HUES64 (cell line): ENCODE results near the gene SPAG4.

Experiments used
- H3K27ac ChIP-seq: 2 replicates; pipeline ENCODE4 v1.7.0; 2013; ENCODE audit warnings: low read depth, low read length, inconsistent platforms
- H3K27me3 ChIP-seq: 2 replicates; pipeline ENCODE4 v1.6.1; 2013; ENCODE audit warnings: mild to moderate bottlenecking, low read length; ENCODE audit not compliant: insufficient read depth
- H3K36me3 ChIP-seq: 2 replicates; pipeline ENCODE4 v1.6.1; 2013; ENCODE audit warnings: mild to moderate bottlenecking, low read length; ENCODE audit not compliant: insufficient read depth
- H3K4me1 ChIP-seq: 2 replicates; pipeline ENCODE4 v1.6.1; 2013; ENCODE audit warnings: mild to moderate bottlenecking, low read length, moderate library complexity; ENCODE audit not compliant: insufficient read depth
- H3K4me3 ChIP-seq: 2 replicates; pipeline ENCODE4 v1.5.1; 2013; ENCODE audit warnings: mild to moderate bottlenecking, low read length, moderate library complexity
- H3K9ac ChIP-seq: 2 replicates; pipeline ENCODE4 v1.6.1; 2013; ENCODE audit warnings: mild to moderate bottlenecking, low read depth, low read length
- H3K9me3 ChIP-seq: 2 replicates; pipeline ENCODE4 v1.6.1; 2013; ENCODE audit warnings: low read depth, low read length; ENCODE audit not compliant: insufficient read depth
- WGBS: fragments of 150-250, 120-280 bp; methylation state at CpG from one replicate; pipeline ENCODE4 v1.1.7; 2013; ENCODE audit warnings: missing lambda C conversion rate; 5-methylcytosine and 5-hydroxymethylcytosine counted together

SPAG4 gene

DNA sequence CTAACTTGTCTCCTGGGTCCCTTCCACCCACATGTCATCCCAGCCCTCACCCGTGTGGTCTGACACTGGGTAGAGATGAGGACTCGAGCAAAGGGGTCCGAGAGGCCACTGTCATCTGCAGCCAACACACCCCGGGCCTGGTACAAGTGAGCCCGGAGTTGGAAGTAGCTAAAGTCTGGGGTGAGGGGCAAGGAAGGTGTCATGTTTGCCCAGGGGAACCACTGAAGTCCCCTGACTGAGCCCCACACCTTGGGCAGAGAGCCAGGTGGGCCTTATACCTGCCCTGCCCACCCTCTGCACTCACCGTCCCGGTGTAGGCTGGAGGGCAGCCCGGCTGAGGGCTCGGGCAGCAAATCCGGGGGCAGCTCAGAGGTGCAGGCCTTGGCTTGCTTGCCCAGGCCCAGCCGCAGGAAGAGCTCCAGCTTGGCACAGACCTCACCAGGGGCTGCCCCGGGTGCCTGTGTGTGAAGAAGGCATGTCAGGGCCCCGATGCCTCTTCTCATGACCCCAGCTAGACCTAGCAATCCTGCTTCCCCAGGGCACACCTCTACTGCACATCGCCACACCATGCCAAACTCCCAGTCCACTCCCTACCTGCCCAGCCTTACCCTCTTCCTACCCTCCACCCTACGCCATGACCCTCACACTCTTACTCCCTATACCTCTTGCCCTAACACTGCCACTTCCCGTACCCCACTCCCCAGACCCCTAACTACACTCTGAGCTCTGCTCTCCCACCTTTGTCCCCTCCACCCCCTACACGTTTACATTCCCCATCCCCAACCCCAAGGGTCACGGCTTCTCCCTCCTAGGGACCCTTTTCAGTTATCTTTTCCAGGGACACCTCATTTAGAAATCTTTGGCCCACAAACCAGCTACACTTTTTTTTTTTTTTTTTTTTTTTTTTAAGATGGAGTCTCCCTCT is 31.7 kb upstream of the SPAG4 start:
- H3K9me3 ChIP-seq, result no peaks in the 10 kb centered on the region
- H3K27ac ChIP-seq, result no peak overlapping the region
- no peak overlapping the region for H3K4me3 ChIP-seq
- H3K9ac ChIP-seq, result no peak overlapping the region
- no peaks in the 10 kb centered on the region for H3K4me1 ChIP-seq
- no peaks in the 10 kb centered on the region for H3K27me3 ChIP-seq
- no peaks in the 10 kb centered on the region for H3K36me3 ChIP-seq
- WGBS, result 91% methylated on average over 18 of the region's 18 CpGs

DNA sequence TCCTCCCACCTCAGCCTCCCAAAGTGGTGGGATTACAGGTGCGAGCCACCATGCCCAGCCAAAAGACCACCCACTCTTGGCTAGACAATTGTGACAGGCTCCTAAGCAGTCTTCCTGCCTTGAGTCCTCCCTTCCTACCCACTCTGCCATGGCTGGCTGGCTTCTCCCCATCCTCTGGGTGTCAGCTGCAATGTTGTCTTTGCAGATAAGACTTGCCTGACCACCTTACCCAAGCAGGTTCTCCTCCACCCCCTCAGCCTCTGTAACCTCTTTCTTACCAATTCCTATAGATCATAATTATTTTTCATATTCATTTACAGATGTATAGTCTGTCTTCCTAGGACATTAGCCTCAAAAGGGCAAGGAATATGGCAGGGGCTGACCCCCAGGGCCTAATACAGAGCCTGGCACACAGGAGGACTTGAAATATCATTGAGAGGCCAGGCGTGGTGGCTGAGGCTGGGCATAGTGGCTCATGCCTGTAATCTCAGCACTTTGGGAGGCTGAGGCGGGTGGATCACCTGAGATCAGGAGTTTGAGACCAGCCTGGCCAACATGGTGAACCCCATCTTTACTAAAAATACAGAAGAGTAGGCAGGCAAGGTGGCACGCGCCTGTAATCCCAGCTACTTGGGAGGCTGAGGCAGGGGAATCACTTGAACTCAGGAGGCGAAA is 28.7 kb upstream of the SPAG4 start:
- Histone ChIP-seq H3K36me3 (no peaks in the 10 kb centered on the region), H3K9ac (no peak overlapping the region), H3K27ac (no peak overlapping the region), H3K4me1 (no peaks in the 10 kb centered on the region), H3K9me3 (no peaks in the 10 kb centered on the region), H3K4me3 (no peak overlapping the region), H3K27me3 (no peaks in the 10 kb centered on the region)
- 93% methylated on average over 6 of the region's 6 CpGs for WGBS

DNA sequence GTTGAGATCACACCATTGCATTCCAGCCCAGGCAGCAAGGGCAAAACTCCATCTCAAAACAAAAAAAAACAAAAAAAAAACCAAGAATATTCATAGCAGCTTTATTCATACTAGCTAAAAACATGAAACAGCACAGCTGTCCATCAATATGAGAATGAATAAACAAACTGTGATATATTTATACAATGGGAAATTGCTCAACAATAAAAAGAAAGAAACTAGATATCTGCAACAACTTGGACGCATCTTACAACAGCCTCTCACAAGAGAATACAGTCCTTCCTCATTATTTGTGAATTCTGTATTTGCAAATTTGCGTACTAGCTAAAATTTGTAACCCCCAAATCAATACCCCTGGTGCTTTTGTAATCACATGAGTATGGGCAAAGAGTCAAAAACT is 28.2 kb upstream of the SPAG4 start:
- Histone ChIP-seq H3K9me3 (no peaks in the 10 kb centered on the region), H3K27me3 (no peaks in the 10 kb centered on the region), H3K9ac (no peak overlapping the region), H3K4me1 (no peaks in the 10 kb centered on the region), H3K36me3 (no peaks in the 10 kb centered on the region), H3K27ac (no peak overlapping the region), H3K4me3 (no peak overlapping the region)
- WGBS, result 93% methylated on average over 2 of the region's 2 CpGs

DNA sequence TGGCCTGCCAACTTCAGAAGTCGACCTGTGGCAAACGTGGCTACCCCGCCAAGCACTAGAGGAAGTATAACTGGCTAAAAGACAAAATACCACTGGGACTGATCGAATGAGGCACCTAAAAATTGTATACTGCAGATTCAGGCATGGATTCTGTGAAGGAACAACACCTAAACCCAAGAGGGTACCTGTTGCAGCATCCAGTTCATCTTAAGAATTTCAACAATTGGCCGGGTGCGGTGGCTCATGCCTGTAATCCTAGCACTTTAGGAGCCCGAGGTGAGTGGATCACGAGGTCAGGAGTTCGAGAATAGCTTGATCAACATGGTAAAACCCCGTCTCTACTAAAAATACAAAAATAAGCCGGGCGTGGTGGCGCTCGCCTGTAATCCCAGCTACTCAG is 27.2 kb upstream of the SPAG4 start:
- Histone ChIP-seq H3K9ac (no peak overlapping the region), H3K4me3 (no peak overlapping the region), H3K27me3 (no peaks in the 10 kb centered on the region), H3K9me3 (no peaks in the 10 kb centered on the region), H3K27ac (no peak overlapping the region), H3K36me3 (no peaks in the 10 kb centered on the region), H3K4me1 (no peaks in the 10 kb centered on the region)
- WGBS, result 94% methylated on average over 14 of the region's 14 CpGs

DNA sequence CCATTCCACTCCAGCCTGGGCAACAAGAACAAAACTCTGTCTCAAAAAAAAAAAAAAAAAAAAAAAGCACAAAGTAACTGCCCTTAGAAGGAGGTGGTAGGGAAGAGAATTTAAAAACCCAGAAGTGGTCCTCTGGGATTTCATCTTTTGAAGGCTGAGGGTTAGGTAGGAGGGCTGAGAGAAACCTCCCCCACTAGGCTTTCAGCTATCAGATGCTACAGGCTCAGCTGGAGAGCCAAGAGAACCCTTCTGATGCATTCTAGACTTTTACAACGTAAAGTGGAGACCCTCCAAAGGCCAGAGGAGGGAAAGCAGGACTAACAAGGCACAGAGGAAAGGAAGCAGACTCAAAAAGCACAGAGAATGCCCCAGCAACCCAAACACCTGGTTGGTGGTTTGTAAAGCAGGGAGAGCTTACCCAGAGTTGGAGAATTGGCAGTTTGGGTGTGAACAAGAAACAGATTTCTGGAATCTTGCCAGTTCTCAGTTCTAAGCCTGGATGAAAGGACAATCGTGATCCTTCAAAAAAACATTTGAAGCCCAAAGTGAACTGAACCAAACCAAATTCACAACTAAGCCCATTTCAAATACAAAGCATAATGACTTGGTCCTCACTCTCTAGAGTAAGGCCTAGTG is 23.2 kb upstream of the SPAG4 start:
- H3K36me3 ChIP-seq, result no peaks in the 10 kb centered on the region
- H3K4me1 ChIP-seq, result no peaks in the 10 kb centered on the region

DNA sequence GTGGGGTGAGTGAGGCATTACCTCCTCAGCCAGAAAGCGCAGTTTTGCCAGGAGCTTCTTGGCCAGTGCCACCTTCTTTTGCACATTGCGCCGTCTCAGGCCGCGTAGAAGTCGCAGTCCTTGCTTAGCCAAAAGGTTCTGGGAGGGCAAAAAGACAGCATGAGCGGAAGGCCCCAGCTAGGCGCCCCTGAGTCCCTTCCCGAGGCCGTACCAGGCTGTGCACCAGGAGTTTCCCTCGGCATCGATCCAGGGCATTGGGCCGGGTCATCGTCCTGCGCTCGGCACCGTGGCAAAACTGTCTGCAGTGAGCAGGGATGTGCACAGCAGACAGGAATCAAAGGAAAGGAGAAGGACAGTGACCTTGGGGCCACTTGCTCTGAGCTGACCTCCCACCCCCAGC is 20.2 kb upstream of the SPAG4 start:
- H3K27ac ChIP-seq, result no peak overlapping the region
- no peaks in the 10 kb centered on the region for H3K9me3 ChIP-seq
- H3K36me3 ChIP-seq, result no peaks in the 10 kb centered on the region
- no peak overlapping the region for H3K4me3 ChIP-seq
- peaks cover 16% of the 10 kb centered on the region for H3K27me3 ChIP-seq
- H3K4me1 ChIP-seq, result no peaks in the 10 kb centered on the region
- H3K9ac ChIP-seq, result no peak overlapping the region
- 94% methylated on average over 17 of the region's 17 CpGs for WGBS

More for the DNA sequence above, 23.2 kb upstream of the SPAG4 start:
- no peaks in the 10 kb centered on the region for H3K27me3 ChIP-seq
- H3K9me3 ChIP-seq, result no peaks in the 10 kb centered on the region
- no peak overlapping the region for H3K9ac ChIP-seq
- WGBS, result 60% methylated on average over 2 of the region's 2 CpGs
- no peak overlapping the region for H3K4me3 ChIP-seq
- H3K27ac ChIP-seq, result no peak overlapping the region

DNA sequence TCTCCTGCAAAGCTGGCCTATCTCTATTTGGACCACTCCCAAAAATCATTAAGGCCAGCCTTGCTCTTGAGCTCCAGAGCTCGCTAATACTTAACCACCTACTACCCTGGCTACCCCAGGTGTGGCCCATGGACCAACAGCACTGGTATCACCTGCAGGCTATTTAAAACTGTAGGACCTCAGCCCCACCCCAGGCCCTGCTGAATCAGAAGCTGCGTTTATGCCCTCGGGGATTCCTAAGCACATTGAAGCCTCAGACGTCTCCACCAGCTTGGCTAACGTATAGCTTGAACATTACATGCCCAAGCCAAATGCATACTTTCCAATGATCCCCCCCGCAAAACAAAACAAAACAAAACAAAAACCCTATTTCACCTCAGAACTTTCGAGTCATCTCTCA is 19.7 kb upstream of the SPAG4 start:
- 84% methylated on average over 7 of the region's 7 CpGs for WGBS
- H3K9me3 ChIP-seq, result no peaks in the 10 kb centered on the region
- peaks cover 21% of the 10 kb centered on the region for H3K27me3 ChIP-seq
- no peak overlapping the region for H3K9ac ChIP-seq
- H3K4me1 ChIP-seq, result no peaks in the 10 kb centered on the region
- H3K36me3 ChIP-seq, result no peaks in the 10 kb centered on the region
- H3K27ac ChIP-seq, result no peak overlapping the region
- no peak overlapping the region for H3K4me3 ChIP-seq

DNA sequence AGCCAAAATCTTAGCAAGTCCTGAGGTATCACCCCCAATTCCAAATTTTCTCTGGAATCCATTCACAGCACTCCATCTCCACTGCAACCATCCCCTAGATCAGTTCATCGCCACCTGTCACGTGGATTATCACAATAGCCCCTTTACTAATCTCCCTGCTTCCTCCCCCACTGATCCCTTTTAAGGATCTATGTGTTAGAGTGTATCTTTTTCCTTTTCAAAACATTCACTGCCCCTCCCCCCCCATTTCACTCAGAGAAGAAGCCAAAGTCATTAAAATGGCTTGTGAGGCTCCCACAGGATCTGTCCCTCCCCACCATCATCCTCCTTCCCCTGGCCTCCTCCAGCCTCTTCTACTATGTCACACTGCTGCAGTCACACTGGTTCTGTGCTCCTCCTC is 18.4 kb upstream of the SPAG4 start:
- no peak overlapping the region for H3K27ac ChIP-seq
- H3K9me3 ChIP-seq, result no peaks in the 10 kb centered on the region
- 81% methylated on average over 2 of the region's 2 CpGs for WGBS
- H3K4me3 ChIP-seq, result no peak overlapping the region
- no peaks in the 10 kb centered on the region for H3K4me1 ChIP-seq
- no peaks in the 10 kb centered on the region for H3K36me3 ChIP-seq
- no peak overlapping the region for H3K9ac ChIP-seq
- H3K27me3 ChIP-seq, result peaks cover 33% of the 10 kb centered on the region

DNA sequence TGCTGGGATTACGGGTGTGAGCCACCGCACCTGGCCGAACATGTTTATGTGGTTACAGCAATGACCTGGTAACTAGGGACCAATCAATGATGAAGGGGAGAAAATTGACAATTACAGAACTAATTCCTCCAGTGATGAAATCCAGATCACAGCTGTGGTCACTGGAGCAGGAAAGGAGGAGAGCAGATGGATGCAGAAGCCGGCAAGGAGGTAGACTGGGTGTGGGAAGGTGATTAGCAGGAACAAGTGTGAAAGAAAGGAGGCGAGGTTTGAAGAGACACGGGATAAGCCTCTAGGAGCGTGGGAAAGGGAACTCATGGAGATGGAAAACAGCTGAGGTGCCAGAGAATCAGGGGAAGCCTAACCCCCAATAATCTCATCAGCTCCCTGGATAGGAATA is 17.2 kb upstream of the SPAG4 start:
- WGBS, result 84% methylated on average over 7 of the region's 7 CpGs
- H3K9ac ChIP-seq, result no peak overlapping the region
- no peak overlapping the region for H3K4me3 ChIP-seq
- H3K36me3 ChIP-seq, result no peaks in the 10 kb centered on the region
- H3K27ac ChIP-seq, result no peak overlapping the region
- H3K9me3 ChIP-seq, result no peaks in the 10 kb centered on the region
- H3K27me3 ChIP-seq, result peaks cover 46% of the 10 kb centered on the region
- no peaks in the 10 kb centered on the region for H3K4me1 ChIP-seq

DNA sequence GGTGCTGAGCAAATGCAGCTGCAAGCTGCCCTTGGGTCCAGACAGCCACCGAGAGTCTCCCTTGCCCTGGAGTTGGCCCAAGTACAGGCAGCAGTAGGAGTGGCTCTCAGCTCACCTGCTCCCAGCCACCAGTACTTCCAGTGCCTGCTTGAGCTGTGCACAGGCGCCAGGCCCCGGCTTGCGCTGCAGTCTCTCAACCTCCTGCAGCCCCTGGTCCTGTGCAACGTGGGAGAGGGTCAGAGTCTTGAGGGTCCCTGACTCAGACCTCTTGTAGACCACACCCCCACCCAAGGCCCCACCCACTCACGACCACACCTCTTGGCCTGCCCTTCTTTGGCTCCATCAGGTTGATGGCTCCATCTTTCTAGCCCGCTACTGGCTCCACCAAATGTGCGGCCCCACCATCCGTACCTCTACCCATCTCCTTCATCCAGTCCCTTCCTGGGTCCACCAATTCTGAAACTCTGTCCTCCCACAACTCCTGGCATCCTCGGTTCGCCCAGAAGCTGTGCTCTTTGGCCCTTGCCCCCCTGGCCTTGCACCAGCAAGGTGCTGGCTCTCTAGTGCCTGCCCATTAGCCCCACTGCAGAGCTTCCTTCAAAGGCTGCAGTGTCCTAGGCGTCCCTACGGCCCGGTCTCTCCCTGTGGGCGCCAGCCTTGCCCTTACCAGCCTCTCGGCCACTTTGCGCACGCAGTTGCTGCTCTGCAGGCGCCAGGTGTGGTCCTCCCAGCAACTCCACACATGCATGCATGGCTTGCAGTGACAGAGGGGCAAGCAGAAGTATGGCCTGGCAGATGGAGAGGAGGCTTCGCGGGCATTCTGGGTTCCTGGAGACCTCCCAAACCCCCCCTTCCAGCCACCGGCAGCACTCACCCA is 16.5 kb upstream of the SPAG4 start:
- Histone ChIP-seq H3K9me3 (no peaks in the 10 kb centered on the region), H3K27me3 (peaks cover 51% of the 10 kb centered on the region), H3K4me3 (no peak overlapping the region), H3K27ac (no peak overlapping the region), H3K4me1 (no peaks in the 10 kb centered on the region), H3K36me3 (no peaks in the 10 kb centered on the region), H3K9ac (no peak overlapping the region)
- WGBS, result 85% methylated on average over 22 of the region's 22 CpGs
